Gastroesophageal sphincter (tissue), 3 donors: ENCODE data around the gene ATP5F1D.

ENCODE experiments used
- POLR2A ChIP-seq, 2 donors: fragments of 450-650 bp; IDR thresholded peaks; one replicate each; pipeline ENCODE4 v1.6.1; 2017; ENCODE audit warnings: antibody characterized with exemption in 2 of 2, mild to moderate bottlenecking in 2 of 2, moderate library complexity in 1 of 2
- POLR2AphosphoS5 ChIP-seq: sonication (generic); formaldehyde crosslinking; IDR thresholded peaks from one replicate; pipeline ENCODE4 v1.6.1; 2017; ENCODE audit warnings: antibody characterized with exemption
- TF ChIP-seq, protein P1 (sequence below), 4 experiments: fragments of 200-600 bp in 2 of 4; fragments of 450-650 bp in 2 of 4; sonication (generic) in 1 of 4; IDR thresholded peaks; one replicate each; pipeline ENCODE4 v1.5.1; 2017 to 2019; ENCODE audit warnings: antibody characterized with exemption in 4 of 4, mild to moderate bottlenecking in 2 of 4, moderate library complexity in 2 of 4

DNA sequence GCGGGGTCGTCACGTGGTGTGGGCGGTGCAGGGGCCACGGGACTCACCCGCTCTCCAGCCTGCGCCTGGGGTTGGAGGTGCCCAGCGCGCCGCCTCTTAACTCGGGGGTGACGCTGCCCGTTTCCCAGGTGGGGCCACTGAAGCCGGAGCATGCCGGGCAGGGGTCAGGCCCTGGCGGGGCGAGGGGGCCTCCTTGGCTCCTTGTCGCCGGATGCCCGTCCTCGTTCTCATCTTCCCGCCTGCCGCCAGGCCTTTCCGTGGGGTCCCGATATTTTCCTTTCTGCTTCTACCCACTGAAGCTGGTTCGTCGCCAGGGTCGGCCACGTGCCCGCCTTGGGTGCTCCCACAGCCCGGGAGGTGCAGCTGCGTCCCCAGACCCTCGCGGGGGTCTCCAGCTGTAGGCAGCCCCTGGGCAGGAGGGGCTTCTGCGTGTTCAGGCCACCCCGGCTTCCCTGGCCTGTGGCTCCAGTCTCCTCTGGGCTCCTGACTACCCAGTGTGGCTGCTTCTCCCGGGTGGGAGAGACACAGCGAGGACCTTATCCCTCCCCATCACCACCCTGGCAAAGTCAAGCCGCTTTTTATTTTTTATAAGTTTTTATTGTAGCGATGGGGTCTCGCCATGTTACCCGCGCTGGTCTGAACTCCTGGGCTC, 34.6 kb downstream of the ATP5F1D start:
- TF ChIP-seq, protein P1, sequence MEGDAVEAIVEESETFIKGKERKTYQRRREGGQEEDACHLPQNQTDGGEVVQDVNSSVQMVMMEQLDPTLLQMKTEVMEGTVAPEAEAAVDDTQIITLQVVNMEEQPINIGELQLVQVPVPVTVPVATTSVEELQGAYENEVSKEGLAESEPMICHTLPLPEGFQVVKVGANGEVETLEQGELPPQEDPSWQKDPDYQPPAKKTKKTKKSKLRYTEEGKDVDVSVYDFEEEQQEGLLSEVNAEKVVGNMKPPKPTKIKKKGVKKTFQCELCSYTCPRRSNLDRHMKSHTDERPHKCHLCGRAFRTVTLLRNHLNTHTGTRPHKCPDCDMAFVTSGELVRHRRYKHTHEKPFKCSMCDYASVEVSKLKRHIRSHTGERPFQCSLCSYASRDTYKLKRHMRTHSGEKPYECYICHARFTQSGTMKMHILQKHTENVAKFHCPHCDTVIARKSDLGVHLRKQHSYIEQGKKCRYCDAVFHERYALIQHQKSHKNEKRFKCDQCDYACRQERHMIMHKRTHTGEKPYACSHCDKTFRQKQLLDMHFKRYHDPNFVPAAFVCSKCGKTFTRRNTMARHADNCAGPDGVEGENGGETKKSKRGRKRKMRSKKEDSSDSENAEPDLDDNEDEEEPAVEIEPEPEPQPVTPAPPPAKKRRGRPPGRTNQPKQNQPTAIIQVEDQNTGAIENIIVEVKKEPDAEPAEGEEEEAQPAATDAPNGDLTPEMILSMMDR (IDR thresholded peaks at IDR 0.05): no peak
- TF ChIP-seq POLR2A (IDR thresholded peaks at IDR 0.05): peak in 1 of 2 donors; percentile 15
- no peak for TF ChIP-seq POLR2AphosphoS5
